Esophagus squamous epithelium (tissue), 4 donors: ENCODE data around the gene SLIT2.

Experiments
- CTCF ChIP-seq, 6 experiments: fragments of 450-650 bp in 4 of 6; fragments of 200-600 bp in 2 of 6; sonication (generic) in 2 of 6; IDR thresholded peaks; one replicate each; pipeline ENCODE4 v1.5.1; 2016 to 2019; ENCODE audit warnings: antibody characterized with exemption in 6 of 6, mild to moderate bottlenecking in 4 of 6, moderate library complexity in 4 of 6
- POLR2A ChIP-seq, 4 donors: fragments of 450-650 bp; IDR thresholded peaks; one replicate each; pipeline ENCODE4 v1.6.1; 2017; ENCODE audit warnings: antibody characterized with exemption in 4 of 4, mild to moderate bottlenecking in 4 of 4, moderate library complexity in 3 of 4

- TF ChIP-seq CTCF (IDR thresholded peaks at IDR 0.05) (no peak), POLR2A (IDR thresholded peaks at IDR 0.05) (no peak)
Measured at GRCh38 chr4:20269320-20269719, 17.6 kb downstream of the SLIT2 start.
